ENCODE results near the gene KRTAP4-6.

KRTAP4-6 gene

DNA sequence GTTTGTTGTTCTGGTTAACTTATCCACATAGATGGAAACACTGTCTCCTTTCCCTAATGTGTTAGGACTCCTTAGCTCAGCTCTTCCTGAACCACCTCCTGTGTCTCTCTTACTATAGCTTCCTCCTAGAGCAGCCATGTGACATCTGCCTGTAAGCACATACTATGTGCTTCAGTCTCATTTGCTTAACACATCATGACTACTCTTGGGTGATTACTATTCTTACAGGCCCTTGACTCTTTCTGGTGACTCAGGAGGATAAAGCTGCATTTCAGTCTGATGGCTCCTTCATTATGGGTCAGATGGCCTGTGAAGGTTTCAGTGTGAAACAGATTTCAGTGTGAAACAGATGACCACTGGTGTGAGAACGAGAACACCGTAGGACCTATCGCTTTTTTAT, 38.0 kb upstream of the KRTAP4-6 start:
- TF ChIP-seq, protein P1, sequence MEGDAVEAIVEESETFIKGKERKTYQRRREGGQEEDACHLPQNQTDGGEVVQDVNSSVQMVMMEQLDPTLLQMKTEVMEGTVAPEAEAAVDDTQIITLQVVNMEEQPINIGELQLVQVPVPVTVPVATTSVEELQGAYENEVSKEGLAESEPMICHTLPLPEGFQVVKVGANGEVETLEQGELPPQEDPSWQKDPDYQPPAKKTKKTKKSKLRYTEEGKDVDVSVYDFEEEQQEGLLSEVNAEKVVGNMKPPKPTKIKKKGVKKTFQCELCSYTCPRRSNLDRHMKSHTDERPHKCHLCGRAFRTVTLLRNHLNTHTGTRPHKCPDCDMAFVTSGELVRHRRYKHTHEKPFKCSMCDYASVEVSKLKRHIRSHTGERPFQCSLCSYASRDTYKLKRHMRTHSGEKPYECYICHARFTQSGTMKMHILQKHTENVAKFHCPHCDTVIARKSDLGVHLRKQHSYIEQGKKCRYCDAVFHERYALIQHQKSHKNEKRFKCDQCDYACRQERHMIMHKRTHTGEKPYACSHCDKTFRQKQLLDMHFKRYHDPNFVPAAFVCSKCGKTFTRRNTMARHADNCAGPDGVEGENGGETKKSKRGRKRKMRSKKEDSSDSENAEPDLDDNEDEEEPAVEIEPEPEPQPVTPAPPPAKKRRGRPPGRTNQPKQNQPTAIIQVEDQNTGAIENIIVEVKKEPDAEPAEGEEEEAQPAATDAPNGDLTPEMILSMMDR (IDR thresholded peaks at IDR 0.05; ENCODE audit: borderline replicate concordance, control extremely low read depth, extremely low read depth, insufficient read depth, missing control alignments) = no peak
- in situ Hi-C loops (cut with MboI; ENCODE audit: low sequenced_read_pairs, unreplicated experiment) = no loop called here
- no peak for DNase-seq (ENCODE audit: low spot score)

GRCh38 chr17:41177727-41178271, 37.5 kb upstream of the KRTAP4-6 start, which contains the start of gene KRTAP4-2:
TSS of gene KRTAP4-2 (minus strand) at chr17:41178221. CDS start at chr17:41178164, 57 bp downstream.
- TF ChIP-seq, protein P1 (IDR thresholded peaks at IDR 0.05; ENCODE audit: borderline replicate concordance, control extremely low read depth, extremely low read depth, insufficient read depth, missing control alignments) = no peak
- no peak for DNase-seq (ENCODE audit: low spot score)

DNA sequence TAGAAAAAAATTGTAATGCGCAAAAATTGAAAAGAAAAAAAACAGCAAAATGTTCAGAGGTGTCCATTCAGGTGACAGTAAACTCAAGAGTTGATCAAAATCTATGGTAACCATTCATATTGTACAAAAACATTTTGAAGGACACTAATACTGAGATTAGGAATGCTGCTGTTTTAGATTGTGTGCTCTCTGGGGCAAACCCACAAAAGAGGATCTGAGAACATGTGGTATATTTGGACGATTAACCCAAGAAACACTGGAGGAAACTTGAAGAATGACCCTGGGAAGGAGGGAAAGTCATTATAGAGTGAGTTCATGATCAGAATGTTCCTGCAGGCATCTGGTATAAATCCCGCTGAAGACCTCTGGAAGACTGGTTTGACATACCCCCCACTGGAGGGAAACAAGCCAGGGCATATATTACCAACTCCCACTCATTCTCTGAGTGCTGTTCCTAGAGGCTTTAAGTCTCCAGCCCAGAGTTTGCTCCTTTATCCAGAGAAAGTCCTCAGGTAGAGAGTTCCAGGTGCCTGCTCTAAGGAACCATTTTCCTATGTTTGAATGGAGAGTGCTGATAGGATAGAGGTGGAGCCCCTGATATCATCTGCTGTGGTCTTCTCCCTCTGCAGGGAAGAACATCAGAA, 36.5 kb upstream of the KRTAP4-6 start:
- in situ Hi-C loops (cut with MboI; ENCODE audit: low sequenced_read_pairs, unreplicated experiment) = no loop called here
- no peak for DNase-seq (ENCODE audit: low spot score)

More at GRCh38 chr17:41177727-41178271, 37.5 kb upstream of the KRTAP4-6 start, which contains the start of gene KRTAP4-2:
- in situ Hi-C loops (cut with MboI; ENCODE audit: low sequenced_read_pairs, unreplicated experiment) = no loop called here

GRCh38 chr17:41171886-41172285, 31.5 kb upstream of the KRTAP4-6 start:
- in situ Hi-C loops (cut with MboI; ENCODE audit: low sequenced_read_pairs, unreplicated experiment) = no loop called here
- no peak for DNase-seq (ENCODE audit: low spot score)
- TF ChIP-seq, protein P1 (IDR thresholded peaks at IDR 0.05; ENCODE audit: borderline replicate concordance, control extremely low read depth, extremely low read depth, insufficient read depth, missing control alignments) = no peak

More for the DNA sequence above, 36.5 kb upstream of the KRTAP4-6 start:
- TF ChIP-seq, protein P1 (IDR thresholded peaks at IDR 0.05; ENCODE audit: borderline replicate concordance, control extremely low read depth, extremely low read depth, insufficient read depth, missing control alignments) = no peak

GRCh38 chr17:41168121-41168520, 27.8 kb upstream of the KRTAP4-6 start, which contains the start of gene KRTAP4-3:
TSS of gene KRTAP4-3 (minus strand) at chr17:41168221. CDS start at chr17:41168172, 49 bp downstream.
- in situ Hi-C loops (cut with MboI; ENCODE audit: low sequenced_read_pairs, unreplicated experiment) = no loop called here
- DNase-seq (ENCODE audit: low spot score) = no peak
- TF ChIP-seq, protein P1 (IDR thresholded peaks at IDR 0.05; ENCODE audit: borderline replicate concordance, control extremely low read depth, extremely low read depth, insufficient read depth, missing control alignments) = no peak

- no peak for DNase-seq (ENCODE audit: low spot score)
Measured at GRCh38 chr17:41167561-41167960, 27.2 kb upstream of the KRTAP4-6 start.

More at GRCh38 chr17:41167561-41167960, 27.2 kb upstream of the KRTAP4-6 start:
- in situ Hi-C loops (cut with MboI; ENCODE audit: low sequenced_read_pairs, unreplicated experiment) = no loop called here
- TF ChIP-seq, protein P1 (IDR thresholded peaks at IDR 0.05; ENCODE audit: borderline replicate concordance, control extremely low read depth, extremely low read depth, insufficient read depth, missing control alignments) = no peak

Measured in GM13976 (cell line).